GM12864 (cell line): ENCODE measurements around the gene CCDC54.

Experiments
- DNase-seq: peaks from one replicate; pipeline ENCODE4 v3.0.0-alpha.2; 2011; ENCODE audit warnings: low read depth
- H3K4me3 ChIP-seq: 2 replicates; pipeline ENCODE4 v1.5.1; 2011; ENCODE audit warnings: mild to moderate bottlenecking, low read depth, low read length, control low read depth
- TF ChIP-seq, protein P1 (sequence below): IDR thresholded peaks from 2 replicates; pipeline ENCODE4 v1.5.1; 2011; ENCODE audit warnings: low read depth, mild to moderate bottlenecking, moderate library complexity, low read length, control low read depth, inconsistent platforms; ENCODE audit errors: missing control alignments

CCDC54 gene

GRCh38 chr3:107412376-107412775 lies 35.1 kb downstream of the CCDC54 start:
- H3K4me3 ChIP-seq, result no peak overlapping the region
- TF ChIP-seq, protein P1, sequence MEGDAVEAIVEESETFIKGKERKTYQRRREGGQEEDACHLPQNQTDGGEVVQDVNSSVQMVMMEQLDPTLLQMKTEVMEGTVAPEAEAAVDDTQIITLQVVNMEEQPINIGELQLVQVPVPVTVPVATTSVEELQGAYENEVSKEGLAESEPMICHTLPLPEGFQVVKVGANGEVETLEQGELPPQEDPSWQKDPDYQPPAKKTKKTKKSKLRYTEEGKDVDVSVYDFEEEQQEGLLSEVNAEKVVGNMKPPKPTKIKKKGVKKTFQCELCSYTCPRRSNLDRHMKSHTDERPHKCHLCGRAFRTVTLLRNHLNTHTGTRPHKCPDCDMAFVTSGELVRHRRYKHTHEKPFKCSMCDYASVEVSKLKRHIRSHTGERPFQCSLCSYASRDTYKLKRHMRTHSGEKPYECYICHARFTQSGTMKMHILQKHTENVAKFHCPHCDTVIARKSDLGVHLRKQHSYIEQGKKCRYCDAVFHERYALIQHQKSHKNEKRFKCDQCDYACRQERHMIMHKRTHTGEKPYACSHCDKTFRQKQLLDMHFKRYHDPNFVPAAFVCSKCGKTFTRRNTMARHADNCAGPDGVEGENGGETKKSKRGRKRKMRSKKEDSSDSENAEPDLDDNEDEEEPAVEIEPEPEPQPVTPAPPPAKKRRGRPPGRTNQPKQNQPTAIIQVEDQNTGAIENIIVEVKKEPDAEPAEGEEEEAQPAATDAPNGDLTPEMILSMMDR, result no peak
- DNase-seq, result no peak

GRCh38 chr3:107413264-107413663 lies 36.0 kb downstream of the CCDC54 start:
- TF ChIP-seq, protein P1, result no peak
- no peak overlapping the region for H3K4me3 ChIP-seq
- DNase-seq, result no peak

GRCh38 chr3:107414325-107414964 lies 37.2 kb downstream of the CCDC54 start:
- TF ChIP-seq, protein P1, result no peak
- no peak overlapping the region for H3K4me3 ChIP-seq

DNA sequence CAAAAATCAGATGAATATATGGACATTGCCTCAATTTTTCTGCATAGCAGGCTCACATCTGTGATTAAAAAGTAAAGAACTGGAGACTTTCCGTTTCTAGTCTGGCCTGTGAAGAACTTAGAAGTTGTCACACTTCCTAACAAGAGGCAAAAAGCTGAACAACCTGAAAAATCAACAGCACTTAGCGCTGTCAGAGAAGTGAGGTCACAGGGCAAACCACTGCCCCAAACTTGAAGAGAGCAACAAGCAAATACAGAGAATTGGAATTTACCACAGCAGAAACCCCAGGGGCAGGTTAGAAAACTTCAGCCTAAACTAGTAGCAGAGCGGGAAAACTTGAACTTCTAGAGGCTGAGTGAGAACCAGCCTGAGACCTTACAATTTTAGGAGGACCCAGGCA lies 38.9 kb downstream of the CCDC54 start:
- no peak overlapping the region for H3K4me3 ChIP-seq
- DNase-seq, result no peak
- TF ChIP-seq, protein P1, result no peak

More at GRCh38 chr3:107414325-107414964, 37.2 kb downstream of the CCDC54 start:
- DNase-seq, result no peak

DNA sequence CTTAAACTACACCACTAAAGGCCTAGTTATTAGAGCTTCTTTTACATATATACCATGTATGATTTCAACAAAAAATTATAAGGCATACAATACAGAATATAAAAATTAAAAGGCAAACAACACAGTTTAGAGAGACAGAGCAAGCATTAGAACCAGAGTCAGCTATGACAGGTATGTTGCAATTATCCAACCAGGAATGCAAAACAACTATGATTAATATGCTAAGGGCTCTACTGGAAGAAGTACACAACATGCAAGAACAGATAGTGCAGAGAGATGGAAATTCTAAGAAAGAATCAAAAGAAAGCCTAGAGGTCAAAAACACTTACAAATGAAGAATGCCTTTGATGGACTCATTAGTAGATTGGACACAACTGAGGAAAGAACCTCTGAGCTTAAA lies 39.6 kb downstream of the CCDC54 start:
- TF ChIP-seq, protein P1, result no peak
- no peak for DNase-seq
- H3K4me3 ChIP-seq, result no peak overlapping the region

DNA sequence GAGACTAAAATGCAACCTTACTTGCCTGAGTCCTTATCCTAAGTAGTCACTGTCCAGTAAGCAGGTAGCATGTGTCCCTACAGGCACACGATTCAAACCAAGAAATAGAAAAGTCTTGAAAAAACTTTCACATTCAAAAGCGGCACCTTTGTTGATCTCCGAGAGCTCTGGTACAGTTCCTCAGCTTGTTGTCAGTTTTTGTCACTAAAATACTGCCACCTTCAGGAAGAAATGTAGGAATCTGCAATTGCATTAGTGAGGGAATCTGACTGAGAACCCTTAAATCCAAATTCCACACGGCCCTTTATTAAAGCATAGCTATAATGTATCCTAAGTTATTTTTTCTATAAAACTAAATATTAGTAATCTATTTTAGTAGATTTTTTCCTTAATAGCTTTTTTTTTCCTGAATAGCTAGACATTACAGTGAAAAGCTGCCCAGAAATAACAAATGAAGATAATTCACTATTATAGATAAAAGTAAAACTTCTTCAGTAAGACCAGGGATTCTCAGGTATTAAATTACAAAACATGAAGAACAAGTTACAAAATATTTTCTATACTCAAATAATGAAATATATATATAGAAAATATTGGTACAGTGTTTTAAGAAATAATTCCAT lies 44.0 kb downstream of the CCDC54 start:
- TF ChIP-seq, protein P1, result peak; percentile 43
- DNase-seq, result peak; percentile 50
- H3K4me3 ChIP-seq, result no peak overlapping the region

- no peak overlapping the region for H3K4me3 ChIP-seq
- TF ChIP-seq, protein P1, result no peak
- DNase-seq, result no peak
These were observed 44.6 kb downstream of the CCDC54 start for GRCh38 chr3:107421881-107422280.
